Osteoblast (primary cell): ENCODE measurements around the gene CFAP45. TPM values are rescaled to one million over a fixed set of nuclear protein-coding genes. Genes with fewer than 3 reads are reported as not detected.
A peak's percentile ranks its signal among the peaks of the same experiment; 100 is the strongest.

Source experiments
- DNase-seq: peaks from one replicate; pipeline ENCODE4 v3.0.0; 2011; ENCODE audit warnings: low spot score, mixed read lengths; ENCODE audit not compliant: insufficient read length; ENCODE audit errors: missing footprints
- H2AFZ ChIP-seq: 2 replicates; pipeline ENCODE4 v1.6.0; 2011; ENCODE audit warnings: mild to moderate bottlenecking, low read length
- H3K27ac ChIP-seq: 2 replicates; pipeline ENCODE4 v1.5.1; 2011; ENCODE audit warnings: mild to moderate bottlenecking, low read depth, low read length, moderate library complexity
- H3K27me3 ChIP-seq: 2 replicates; pipeline ENCODE4 v1.6.0; 2012; ENCODE audit warnings: mild to moderate bottlenecking, control low read depth, inconsistent platforms, low read length, moderate library complexity; ENCODE audit not compliant: insufficient read depth
- H3K36me3 ChIP-seq: 2 replicates; pipeline ENCODE4 v1.5.1; 2011; ENCODE audit warnings: mild to moderate bottlenecking, low read length, control low read depth, moderate library complexity; ENCODE audit not compliant: insufficient read depth
- H3K4me1 ChIP-seq: 2 replicates; pipeline ENCODE4 v1.5.1; 2011; ENCODE audit warnings: mild to moderate bottlenecking, low read length, control low read depth, moderate library complexity; ENCODE audit not compliant: insufficient read depth
- H3K4me2 ChIP-seq: 2 replicates; pipeline ENCODE4 v1.6.0; 2011; ENCODE audit warnings: mild to moderate bottlenecking, low read length; ENCODE audit not compliant: insufficient read depth
- H3K4me3 ChIP-seq: fragments of 200-600 bp; sonication (generic); 3 replicates; pipeline ENCODE4 v1.5.1; 2012; ENCODE audit warnings: mild to moderate bottlenecking, low read length, inconsistent platforms; ENCODE audit not compliant: insufficient read depth
- H3K79me2 ChIP-seq: 2 replicates; pipeline ENCODE4 v1.6.0; 2012; ENCODE audit warnings: mild to moderate bottlenecking, low read length, control low read depth, inconsistent platforms; ENCODE audit not compliant: insufficient read depth
- H3K9me3 ChIP-seq: 2 replicates; pipeline ENCODE4 v1.5.1; 2011; ENCODE audit warnings: low read depth, low read length, control low read depth
- H4K20me1 ChIP-seq: 2 replicates; pipeline ENCODE4 v1.6.0; 2012; ENCODE audit warnings: mild to moderate bottlenecking, low read length, control low read depth; ENCODE audit not compliant: insufficient read depth
- total RNA-seq: library from RNA; depleted of rRNA; stranded (reverse); fragments of >200 nt; gene quantifications from 2 replicates; pipeline ENCODE4 v1.2.3, GENCODE V29; 2012
- TF ChIP-seq, protein P1 (sequence below): IDR thresholded peaks from 2 replicates; pipeline ENCODE4 v1.5.1; 2011; ENCODE audit warnings: mild to moderate bottlenecking, low read depth, low read length, moderate library complexity; ENCODE audit errors: extremely low read depth

The CFAP45 gene
- total RNA-seq, 1 donor: 0.36 TPM

- Histone ChIP-seq H4K20me1 (no peaks in the 10 kb centered on the region), H3K4me3 (no peak overlapping the region), H3K27ac (no peak overlapping the region), H3K4me2 (no peak overlapping the region), H2AFZ (no peak overlapping the region), H3K9me3 (no peaks in the 10 kb centered on the region), H3K4me1 (no peaks in the 10 kb centered on the region), H3K36me3 (no peaks in the 10 kb centered on the region), H3K27me3 (peaks cover 18% of the 10 kb centered on the region), H3K79me2 (no peaks in the 10 kb centered on the region)
- TF ChIP-seq, protein P1, sequence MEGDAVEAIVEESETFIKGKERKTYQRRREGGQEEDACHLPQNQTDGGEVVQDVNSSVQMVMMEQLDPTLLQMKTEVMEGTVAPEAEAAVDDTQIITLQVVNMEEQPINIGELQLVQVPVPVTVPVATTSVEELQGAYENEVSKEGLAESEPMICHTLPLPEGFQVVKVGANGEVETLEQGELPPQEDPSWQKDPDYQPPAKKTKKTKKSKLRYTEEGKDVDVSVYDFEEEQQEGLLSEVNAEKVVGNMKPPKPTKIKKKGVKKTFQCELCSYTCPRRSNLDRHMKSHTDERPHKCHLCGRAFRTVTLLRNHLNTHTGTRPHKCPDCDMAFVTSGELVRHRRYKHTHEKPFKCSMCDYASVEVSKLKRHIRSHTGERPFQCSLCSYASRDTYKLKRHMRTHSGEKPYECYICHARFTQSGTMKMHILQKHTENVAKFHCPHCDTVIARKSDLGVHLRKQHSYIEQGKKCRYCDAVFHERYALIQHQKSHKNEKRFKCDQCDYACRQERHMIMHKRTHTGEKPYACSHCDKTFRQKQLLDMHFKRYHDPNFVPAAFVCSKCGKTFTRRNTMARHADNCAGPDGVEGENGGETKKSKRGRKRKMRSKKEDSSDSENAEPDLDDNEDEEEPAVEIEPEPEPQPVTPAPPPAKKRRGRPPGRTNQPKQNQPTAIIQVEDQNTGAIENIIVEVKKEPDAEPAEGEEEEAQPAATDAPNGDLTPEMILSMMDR: no peak
- no peak for DNase-seq
Observed at GRCh38 chr1:159938905-159939677, 39.1 kb upstream of the CFAP45 start.

DNA sequence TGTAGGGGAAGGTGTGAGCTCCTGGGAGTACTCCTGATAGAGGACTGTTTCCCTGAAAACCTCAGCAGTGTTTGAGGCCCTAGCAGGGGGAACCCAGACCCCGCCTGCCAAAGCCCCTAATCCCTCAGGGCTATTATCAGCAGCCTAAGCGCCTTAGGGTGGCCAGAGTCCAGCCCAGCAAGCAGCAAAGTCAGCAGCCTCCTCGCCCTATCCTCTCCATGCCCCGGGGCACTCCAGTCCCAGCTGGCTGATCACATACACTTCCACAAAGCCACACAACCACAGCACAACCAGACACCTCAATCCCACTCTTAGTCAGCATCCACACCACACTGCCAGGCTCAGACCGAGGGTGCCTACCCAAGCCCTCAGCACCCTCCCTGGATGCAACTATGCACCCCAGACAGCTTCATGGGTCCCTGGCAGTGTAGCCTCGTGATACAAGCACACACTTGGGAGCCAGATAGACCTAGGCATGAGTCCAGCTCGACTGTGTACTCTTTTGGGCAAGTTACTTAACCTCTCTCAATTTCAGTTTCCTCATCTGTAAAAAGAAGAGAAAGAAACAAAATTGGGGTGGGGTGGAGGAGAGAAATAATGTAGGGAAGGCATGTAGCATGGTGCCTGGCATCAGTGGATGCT is 38.4 kb upstream of the CFAP45 start:
- Histone ChIP-seq H4K20me1 (no peaks in the 10 kb centered on the region), H3K9me3 (no peaks in the 10 kb centered on the region), H2AFZ (no peak overlapping the region), H3K27me3 (peaks cover 15% of the 10 kb centered on the region), H3K79me2 (no peaks in the 10 kb centered on the region), H3K27ac (no peak overlapping the region), H3K4me2 (no peak overlapping the region), H3K36me3 (no peaks in the 10 kb centered on the region), H3K4me1 (no peaks in the 10 kb centered on the region), H3K4me3 (no peak overlapping the region)
- peak; percentile 66 for DNase-seq
- TF ChIP-seq, protein P1: no peak

DNA sequence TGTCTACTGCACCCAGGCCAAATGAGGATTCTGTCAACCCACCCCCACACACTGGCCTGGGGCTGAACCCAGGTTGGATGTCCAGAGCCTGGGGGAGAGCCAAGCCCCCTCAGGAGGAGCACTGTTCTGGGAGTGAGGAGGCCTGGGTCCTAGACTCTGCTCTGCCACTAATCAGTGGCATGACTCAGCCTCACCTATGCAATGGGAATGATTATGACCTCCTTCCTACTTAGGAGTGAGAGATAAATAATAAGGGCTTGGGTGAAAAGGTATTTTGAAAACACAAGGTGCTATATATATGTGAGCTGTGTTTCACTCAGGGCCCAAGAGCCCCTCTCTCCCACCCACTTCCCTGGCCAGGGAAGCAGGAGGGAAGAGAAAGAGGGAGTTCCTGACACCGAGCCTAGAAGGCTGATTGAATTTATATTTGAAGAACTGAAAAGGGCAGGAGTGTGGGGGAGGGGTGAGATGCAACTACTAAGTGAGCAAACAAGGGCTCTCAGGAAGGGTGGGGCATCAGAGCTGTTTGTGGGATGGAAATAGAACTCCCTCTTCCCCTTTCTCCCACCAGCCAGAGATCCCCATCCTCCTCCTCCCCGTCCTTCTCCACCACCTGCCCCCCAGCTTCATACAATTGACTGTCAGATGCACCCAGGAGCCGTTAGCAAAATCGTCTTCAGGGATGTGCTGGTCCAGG is 37.2 kb upstream of the CFAP45 start:
- Histone ChIP-seq H3K36me3 (no peaks in the 10 kb centered on the region), H3K27me3 (peaks cover 15% of the 10 kb centered on the region), H3K79me2 (no peaks in the 10 kb centered on the region), H3K4me2 (no peak overlapping the region), H3K27ac (no peak overlapping the region), H3K4me1 (no peaks in the 10 kb centered on the region), H3K9me3 (no peaks in the 10 kb centered on the region), H4K20me1 (no peaks in the 10 kb centered on the region), H3K4me3 (no peak overlapping the region), H2AFZ (no peak overlapping the region)
- no peak for DNase-seq
- TF ChIP-seq, protein P1: no peak
